Natural killer cell (primary cell): ENCODE results near the gene TM9SF2. TPM values are rescaled to one million over a fixed set of nuclear protein-coding genes. Genes with fewer than 3 reads are reported as not detected.
A peak's percentile ranks its signal among the peaks of the same experiment; 100 is the strongest.

ENCODE experiments used
- ATAC-seq, 3 donors: fragments of 150-1000 bp in 2 of 3; fragments of 200-7000 bp in 1 of 3; cut with Tn5 transposase; 1 replicate in 1 of 3; 2 replicates in 2 of 3; pipeline ENCODE4 v1.10.0; 2021; ENCODE audit warnings: mild to moderate bottlenecking in 2 of 3, moderate library complexity in 2 of 3
- DNase-seq, 2 donors: peaks; one replicate each; pipeline versions ENCODE4 v3.0.0 to v3.0.0-alpha.2; 2013 to 2021; ENCODE audit warnings: mixed read lengths in 1 of 2
- H3K27ac ChIP-seq: one replicate; pipeline ENCODE4 v1.5.1; 2013; ENCODE audit warnings: mild to moderate bottlenecking, low read length
- H3K27me3 ChIP-seq: one replicate; pipeline ENCODE4 v1.6.1; 2013; ENCODE audit warnings: low read length; ENCODE audit not compliant: control insufficient read depth, insufficient read depth
- H3K36me3 ChIP-seq: one replicate; pipeline ENCODE4 v1.6.1; 2013; ENCODE audit warnings: low read length; ENCODE audit not compliant: control insufficient read depth, insufficient read depth
- H3K4me1 ChIP-seq: one replicate; pipeline ENCODE4 v1.6.1; 2013; ENCODE audit warnings: low read length; ENCODE audit not compliant: control insufficient read depth, insufficient read depth
- H3K4me3 ChIP-seq: one replicate; pipeline ENCODE4 v1.5.1; 2013; ENCODE audit warnings: low read length
- H3K9me3 ChIP-seq: one replicate; pipeline ENCODE4 v1.6.1; 2013; ENCODE audit warnings: low read length; ENCODE audit not compliant: control insufficient read depth, insufficient read depth
- H3K27ac Mint-ChIP-seq, 2 donors: one replicate each; pipeline ENCODE4 v1.8.0; 2022; ENCODE audit warnings: mild to moderate bottlenecking in 2 of 2, mixed read lengths in 2 of 2, moderate library complexity in 1 of 2
- H3K27me3 Mint-ChIP-seq, 2 donors: one replicate each; pipeline ENCODE4 v1.8.0; 2022; ENCODE audit warnings: low read depth in 2 of 2, mixed read lengths in 2 of 2
- H3K36me3 Mint-ChIP-seq: one replicate; pipeline ENCODE4 v1.8.0; 2022; ENCODE audit warnings: mixed read lengths
- H3K4me1 Mint-ChIP-seq, 2 donors: one replicate each; pipeline ENCODE4 v1.8.0; 2022; ENCODE audit warnings: mixed read lengths in 2 of 2
- H3K4me3 Mint-ChIP-seq: one replicate; pipeline ENCODE4 v1.8.0; 2022; ENCODE audit warnings: mild to moderate bottlenecking, moderate library complexity, mixed read lengths
- H3K9me3 Mint-ChIP-seq, 2 donors: one replicate each; pipeline ENCODE4 v1.8.0; 2022; ENCODE audit warnings: mixed read lengths in 2 of 2
- WGBS: methylation state at CpG from one replicate; pipeline ENCODE4 v1.1.7; 2013; ENCODE audit warnings: missing lambda C conversion rate; ENCODE audit not compliant: insufficient coverage; 5-methylcytosine and 5-hydroxymethylcytosine counted together
- intact Hi-C: fragments of 100-400 bp; cut with micrococcal nuclease; formaldehyde crosslinking; loops from one replicate; pipeline ENCODE4 v1.14.2; 2022
- total RNA-seq, 4 donors: library from RNA; stranded (reverse); fragments of 120-200 nt in 1 of 4; gene quantifications; one replicate each; pipeline versions ENCODE4 v1.2.3 to v1.2.4, GENCODE V29; 2013 to 2022
- TF ChIP-seq, protein P1 (sequence below): fragments of 200-600 bp; IDR thresholded peaks from one replicate; pipeline ENCODE4 v1.8.0; 2022; ENCODE audit warnings: antibody characterized with exemption

The TM9SF2 gene
- total RNA-seq, 3 donors from 2014 or later (not counting 1 experiment from before 2014, with no cell fraction given), result 41.8 to 62.1 (median 51.4) TPM

DNA sequence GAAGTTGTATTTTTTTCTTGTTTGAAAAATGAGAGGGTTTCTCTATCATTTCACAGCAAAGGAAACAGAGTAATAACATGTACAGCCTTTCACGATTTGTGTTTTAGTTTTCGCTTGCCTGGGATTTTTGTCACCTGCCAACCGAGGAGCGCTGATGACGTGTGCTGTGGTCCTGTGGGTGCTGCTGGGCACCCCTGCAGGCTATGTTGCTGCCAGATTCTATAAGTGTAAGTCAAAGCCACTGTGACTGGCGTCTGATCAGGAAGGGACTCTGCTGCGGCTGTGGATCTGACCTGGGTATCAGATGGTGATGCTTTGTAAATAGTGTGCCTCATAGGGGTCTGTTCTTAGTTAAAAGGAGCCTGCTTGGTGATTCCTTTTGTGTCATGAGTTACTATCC is 45.6 kb downstream of the TM9SF2 start:
- H3K4me1 Mint-ChIP-seq, result peaks cover 28 to 34% of the 10 kb centered on the region in 2 donors
- H3K9me3 Mint-ChIP-seq, result no peaks in the 10 kb centered on the region
- TF ChIP-seq, protein P1, sequence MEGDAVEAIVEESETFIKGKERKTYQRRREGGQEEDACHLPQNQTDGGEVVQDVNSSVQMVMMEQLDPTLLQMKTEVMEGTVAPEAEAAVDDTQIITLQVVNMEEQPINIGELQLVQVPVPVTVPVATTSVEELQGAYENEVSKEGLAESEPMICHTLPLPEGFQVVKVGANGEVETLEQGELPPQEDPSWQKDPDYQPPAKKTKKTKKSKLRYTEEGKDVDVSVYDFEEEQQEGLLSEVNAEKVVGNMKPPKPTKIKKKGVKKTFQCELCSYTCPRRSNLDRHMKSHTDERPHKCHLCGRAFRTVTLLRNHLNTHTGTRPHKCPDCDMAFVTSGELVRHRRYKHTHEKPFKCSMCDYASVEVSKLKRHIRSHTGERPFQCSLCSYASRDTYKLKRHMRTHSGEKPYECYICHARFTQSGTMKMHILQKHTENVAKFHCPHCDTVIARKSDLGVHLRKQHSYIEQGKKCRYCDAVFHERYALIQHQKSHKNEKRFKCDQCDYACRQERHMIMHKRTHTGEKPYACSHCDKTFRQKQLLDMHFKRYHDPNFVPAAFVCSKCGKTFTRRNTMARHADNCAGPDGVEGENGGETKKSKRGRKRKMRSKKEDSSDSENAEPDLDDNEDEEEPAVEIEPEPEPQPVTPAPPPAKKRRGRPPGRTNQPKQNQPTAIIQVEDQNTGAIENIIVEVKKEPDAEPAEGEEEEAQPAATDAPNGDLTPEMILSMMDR, result no peak
- Histone ChIP-seq H3K27me3 (no peaks in the 10 kb centered on the region), H3K27ac (no peak overlapping the region), H3K36me3 (peaks cover 84% of the 10 kb centered on the region), H3K4me1 (peaks cover 8% of the 10 kb centered on the region), H3K4me3 (no peak overlapping the region), H3K9me3 (no peaks in the 10 kb centered on the region)
- no peak overlapping the region for H3K4me3 Mint-ChIP-seq
- intact Hi-C loops, result no loop called here
- 87% methylated on average over 7 of the region's 7 CpGs for WGBS
- H3K27ac Mint-ChIP-seq, result peak overlapping the region in 1 of 2 donors; percentile 21
- peaks cover 28% of the 10 kb centered on the region for H3K36me3 Mint-ChIP-seq
- H3K27me3 Mint-ChIP-seq, result no peaks in the 10 kb centered on the region
- DNase-seq, result peak in 1 of 2 donors; percentile 25
- ATAC-seq, result peak in 2 of 3 donors; percentile 49 to 60

DNA sequence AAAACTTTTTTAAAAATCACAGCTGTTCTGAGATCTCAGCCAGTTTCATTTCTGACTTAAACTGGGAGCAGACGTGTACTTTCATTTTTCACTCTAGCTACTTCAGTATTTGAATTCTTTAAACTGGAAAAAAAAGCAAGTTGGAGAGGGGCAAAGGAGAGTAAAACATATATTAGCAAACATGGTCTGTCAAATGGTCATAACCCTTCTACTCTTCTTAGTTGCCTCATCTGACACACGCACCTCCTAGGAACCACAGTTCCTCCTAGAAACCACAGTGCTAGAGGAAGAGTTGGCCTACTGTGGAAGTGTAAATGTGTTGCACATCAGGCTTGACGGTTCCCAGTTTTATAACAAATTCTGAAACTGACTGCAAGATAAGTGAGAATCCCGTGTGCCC is 47.2 kb downstream of the TM9SF2 start:
- peaks cover 24% of the 10 kb centered on the region for H3K36me3 Mint-ChIP-seq
- H3K4me1 Mint-ChIP-seq, result peaks cover 15 to 22% of the 10 kb centered on the region in 2 donors
- intact Hi-C loops, result no loop called here
- TF ChIP-seq, protein P1, result no peak
- peak in 1 of 3 donors; percentile 49 for ATAC-seq
- Histone ChIP-seq H3K36me3 (peaks cover 85% of the 10 kb centered on the region), H3K4me1 (peaks cover 3% of the 10 kb centered on the region), H3K9me3 (no peaks in the 10 kb centered on the region), H3K27ac (no peak overlapping the region), H3K27me3 (no peaks in the 10 kb centered on the region), H3K4me3 (no peak overlapping the region)
- no peaks in the 10 kb centered on the region for H3K9me3 Mint-ChIP-seq
- H3K27me3 Mint-ChIP-seq, result no peaks in the 10 kb centered on the region
- H3K27ac Mint-ChIP-seq, result peak overlapping the region; percentile 3 to 48
- H3K4me3 Mint-ChIP-seq, result no peak overlapping the region
- 45% methylated on average over 2 of the region's 4 CpGs for WGBS
- DNase-seq, result no peak

DNA sequence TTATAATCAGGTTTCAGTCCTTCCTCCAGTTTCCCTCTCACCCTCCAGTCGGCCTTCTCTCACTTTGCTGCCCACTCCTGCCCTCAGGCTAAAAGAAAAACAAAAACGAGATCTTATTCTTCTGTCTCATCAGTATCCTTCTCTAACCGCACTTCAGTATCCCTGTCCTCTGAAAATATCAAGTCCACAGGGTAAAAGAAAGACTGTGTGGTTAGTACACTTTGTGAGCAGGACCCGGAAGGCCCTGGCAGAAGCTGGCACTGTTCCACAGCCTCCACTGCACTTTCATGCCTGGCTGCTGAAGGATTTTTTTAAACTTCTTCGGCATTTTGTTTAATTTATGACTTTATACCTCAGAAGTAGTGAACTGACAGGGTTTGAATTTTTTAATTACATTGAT is 51.8 kb downstream of the TM9SF2 start:
- Mint-ChIP-seq H3K9me3 (no peaks in the 10 kb centered on the region), H3K27ac (peak overlapping the region in 1 of 2 donors; percentile 68), H3K27me3 (no peaks in the 10 kb centered on the region), H3K4me3 (no peak overlapping the region), H3K36me3 (peaks cover 40% of the 10 kb centered on the region), H3K4me1 (peaks cover 15 to 26% of the 10 kb centered on the region in 2 donors)
- 91% methylated on average over 5 of the region's 5 CpGs for WGBS
- DNase-seq (no peak), ATAC-seq (no peak)
- peaks cover 76% of the 10 kb centered on the region for H3K36me3 ChIP-seq
- TF ChIP-seq, protein P1, result no peak
- H3K9me3 ChIP-seq, result no peaks in the 10 kb centered on the region
- peaks cover under 1% of the 10 kb centered on the region for H3K4me1 ChIP-seq
- no peak overlapping the region for H3K4me3 ChIP-seq
- H3K27me3 ChIP-seq, result no peaks in the 10 kb centered on the region
- H3K27ac ChIP-seq, result no peak overlapping the region
- intact Hi-C loops, result no loop called here

DNA sequence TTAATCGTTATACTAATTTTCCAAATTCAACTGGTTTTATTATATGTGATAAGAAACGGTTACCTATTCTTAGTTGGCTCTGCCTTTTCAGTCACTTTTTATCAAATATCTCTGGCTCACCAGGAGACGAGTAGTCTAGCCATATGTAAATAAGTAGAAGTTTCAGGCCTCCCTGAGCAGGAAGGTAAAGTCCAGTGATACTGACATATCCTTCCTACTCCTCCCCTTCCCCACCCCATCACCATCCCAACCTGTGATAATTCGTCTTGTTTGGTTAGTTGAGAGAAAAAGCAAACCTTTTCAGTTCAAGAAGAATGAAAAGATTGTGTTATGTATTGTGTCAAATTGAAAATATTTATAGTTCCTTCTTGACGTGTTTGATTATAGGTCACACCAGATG is 53.9 kb downstream of the TM9SF2 start:
- H3K9me3 Mint-ChIP-seq, result no peaks in the 10 kb centered on the region
- Histone ChIP-seq H3K4me1 (no peaks in the 10 kb centered on the region), H3K9me3 (no peaks in the 10 kb centered on the region), H3K36me3 (peaks cover 74% of the 10 kb centered on the region), H3K4me3 (no peak overlapping the region), H3K27me3 (no peaks in the 10 kb centered on the region), H3K27ac (no peak overlapping the region)
- TF ChIP-seq, protein P1, result no peak
- intact Hi-C loops, result no loop called here
- no peak overlapping the region for H3K4me3 Mint-ChIP-seq
- peaks cover 48% of the 10 kb centered on the region for H3K36me3 Mint-ChIP-seq
- H3K27me3 Mint-ChIP-seq, result no peaks in the 10 kb centered on the region
- no CpG with 5 or more reads among the region's 5 CpGs for WGBS
- ATAC-seq (no peak), DNase-seq (no peak)
- H3K4me1 Mint-ChIP-seq, result peaks cover 15 to 24% of the 10 kb centered on the region in 2 donors
- H3K27ac Mint-ChIP-seq, result peak overlapping the region in 1 of 2 donors; percentile 24
